Measurements from ENCODE around the gene MEIS2.

MEIS2 gene

DNA sequence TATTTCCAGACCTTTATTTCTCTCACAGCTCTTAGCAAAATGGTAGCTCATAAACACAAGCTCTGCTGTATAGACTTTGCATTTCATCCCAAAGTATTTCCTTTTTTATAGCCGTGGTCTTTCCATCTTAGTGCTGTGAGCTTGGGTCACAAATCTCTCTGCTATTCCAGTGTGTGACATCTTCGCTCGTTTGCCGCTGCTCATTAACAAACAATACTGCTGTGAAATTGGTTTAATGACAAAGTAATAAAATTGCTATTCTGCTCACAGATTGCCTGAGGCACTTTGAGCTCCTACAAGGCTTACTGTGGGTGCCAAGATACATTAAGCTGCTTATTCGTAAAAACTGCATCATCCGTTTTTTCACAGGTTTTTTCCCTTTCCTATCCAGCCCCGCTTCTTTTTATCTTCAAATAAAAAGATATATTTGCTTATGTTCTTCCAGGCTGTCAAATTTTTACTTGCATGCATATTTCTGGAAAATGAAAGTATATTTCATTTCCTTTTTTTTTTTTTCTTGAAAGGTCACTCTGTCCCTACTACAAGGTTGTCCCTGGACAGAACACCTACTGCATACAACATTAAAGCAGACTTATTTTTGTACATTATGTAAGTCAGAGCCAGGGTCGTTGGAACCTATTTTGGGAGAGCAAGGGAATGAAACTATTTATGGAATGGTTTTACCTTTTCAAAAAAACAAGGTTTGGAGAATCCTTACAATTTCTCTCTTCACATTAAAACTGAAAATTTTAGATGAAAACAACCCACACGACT lies 174.5 kb downstream of the MEIS2 start (continued):
- TF ChIP-seq, protein P1, sequence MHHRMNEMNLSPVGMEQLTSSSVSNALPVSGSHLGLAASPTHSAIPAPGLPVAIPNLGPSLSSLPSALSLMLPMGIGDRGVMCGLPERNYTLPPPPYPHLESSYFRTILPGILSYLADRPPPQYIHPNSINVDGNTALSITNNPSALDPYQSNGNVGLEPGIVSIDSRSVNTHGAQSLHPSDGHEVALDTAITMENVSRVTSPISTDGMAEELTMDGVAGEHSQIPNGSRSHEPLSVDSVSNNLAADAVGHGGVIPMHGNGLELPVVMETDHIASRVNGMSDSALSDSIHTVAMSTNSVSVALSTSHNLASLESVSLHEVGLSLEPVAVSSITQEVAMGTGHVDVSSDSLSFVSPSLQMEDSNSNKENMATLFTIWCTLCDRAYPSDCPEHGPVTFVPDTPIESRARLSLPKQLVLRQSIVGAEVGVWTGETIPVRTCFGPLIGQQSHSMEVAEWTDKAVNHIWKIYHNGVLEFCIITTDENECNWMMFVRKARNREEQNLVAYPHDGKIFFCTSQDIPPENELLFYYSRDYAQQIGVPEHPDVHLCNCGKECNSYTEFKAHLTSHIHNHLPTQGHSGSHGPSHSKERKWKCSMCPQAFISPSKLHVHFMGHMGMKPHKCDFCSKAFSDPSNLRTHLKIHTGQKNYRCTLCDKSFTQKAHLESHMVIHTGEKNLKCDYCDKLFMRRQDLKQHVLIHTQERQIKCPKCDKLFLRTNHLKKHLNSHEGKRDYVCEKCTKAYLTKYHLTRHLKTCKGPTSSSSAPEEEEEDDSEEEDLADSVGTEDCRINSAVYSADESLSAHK (tag by site-specific recombination; IDR thresholded peaks at IDR 0.05) = peak; percentile 95
- TF ChIP-seq ZNF398 (tag by site-specific recombination; IDR thresholded peaks at IDR 0.05) = no peak
- TF ChIP-seq, protein P2, sequence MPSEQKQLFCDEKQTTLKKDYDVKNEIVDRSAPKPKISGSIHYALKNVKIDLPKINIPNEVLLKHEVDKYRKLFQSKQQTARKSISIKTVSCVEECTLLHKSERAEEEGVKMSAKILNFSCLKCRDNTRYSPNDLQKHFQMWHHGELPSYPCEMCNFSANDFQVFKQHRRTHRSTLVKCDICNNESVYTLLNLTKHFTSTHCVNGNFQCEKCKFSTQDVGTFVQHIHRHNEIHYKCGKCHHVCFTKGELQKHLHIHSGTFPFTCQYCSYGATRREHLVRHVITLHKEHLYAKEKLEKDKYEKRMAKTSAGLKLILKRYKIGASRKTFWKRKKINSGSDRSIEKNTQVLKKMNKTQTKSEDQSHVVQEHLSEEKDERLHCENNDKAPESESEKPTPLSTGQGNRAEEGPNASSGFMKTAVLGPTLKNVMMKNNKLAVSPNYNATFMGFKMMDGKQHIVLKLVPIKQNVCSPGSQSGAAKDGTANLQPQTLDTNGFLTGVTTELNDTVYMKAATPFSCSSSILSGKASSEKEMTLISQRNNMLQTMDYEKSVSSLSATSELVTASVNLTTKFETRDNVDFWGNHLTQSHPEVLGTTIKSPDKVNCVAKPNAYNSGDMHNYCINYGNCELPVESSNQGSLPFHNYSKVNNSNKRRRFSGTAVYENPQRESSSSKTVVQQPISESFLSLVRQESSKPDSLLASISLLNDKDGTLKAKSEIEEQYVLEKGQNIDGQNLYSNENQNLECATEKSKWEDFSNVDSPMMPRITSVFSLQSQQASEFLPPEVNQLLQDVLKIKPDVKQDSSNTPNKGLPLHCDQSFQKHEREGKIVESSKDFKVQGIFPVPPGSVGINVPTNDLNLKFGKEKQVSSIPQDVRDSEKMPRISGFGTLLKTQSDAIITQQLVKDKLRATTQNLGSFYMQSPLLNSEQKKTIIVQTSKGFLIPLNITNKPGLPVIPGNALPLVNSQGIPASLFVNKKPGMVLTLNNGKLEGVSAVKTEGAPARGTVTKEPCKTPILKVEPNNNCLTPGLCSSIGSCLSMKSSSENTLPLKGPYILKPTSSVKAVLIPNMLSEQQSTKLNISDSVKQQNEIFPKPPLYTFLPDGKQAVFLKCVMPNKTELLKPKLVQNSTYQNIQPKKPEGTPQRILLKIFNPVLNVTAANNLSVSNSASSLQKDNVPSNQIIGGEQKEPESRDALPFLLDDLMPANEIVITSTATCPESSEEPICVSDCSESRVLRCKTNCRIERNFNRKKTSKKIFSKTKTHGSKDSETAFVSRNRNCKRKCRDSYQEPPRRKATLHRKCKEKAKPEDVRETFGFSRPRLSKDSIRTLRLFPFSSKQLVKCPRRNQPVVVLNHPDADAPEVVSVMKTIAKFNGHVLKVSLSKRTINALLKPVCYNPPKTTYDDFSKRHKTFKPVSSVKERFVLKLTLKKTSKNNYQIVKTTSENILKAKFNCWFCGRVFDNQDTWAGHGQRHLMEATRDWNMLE (tag by site-specific recombination; conservative IDR thresholded peaks at IDR 0.05; ENCODE audit: low read depth) = no peak
- no peak for TF ChIP-seq ZBTB7A (tag by site-specific recombination; IDR thresholded peaks at IDR 0.05; ENCODE audit: low read depth)
- peak; percentile 77 for TF ChIP-seq ZNF596 (tag by site-specific recombination; IDR thresholded peaks at IDR 0.05)
- TF ChIP-seq HIC1 (tag by site-specific recombination; IDR thresholded peaks at IDR 0.05) = no peak
- TF ChIP-seq ZNF140 (tag by site-specific recombination; IDR thresholded peaks at IDR 0.05) = peak; percentile 86; the same call in 1 of the 2 replicates
- no peak for TF ChIP-seq ZNF660 (tag by site-specific recombination; IDR thresholded peaks at IDR 0.05)
- TF ChIP-seq ZNF449 (tag by site-specific recombination; IDR thresholded peaks at IDR 0.05) = no peak
- TF ChIP-seq CTCF (tag by site-specific recombination; IDR thresholded peaks at IDR 0.05) = no peak
- TF ChIP-seq, protein P3, sequence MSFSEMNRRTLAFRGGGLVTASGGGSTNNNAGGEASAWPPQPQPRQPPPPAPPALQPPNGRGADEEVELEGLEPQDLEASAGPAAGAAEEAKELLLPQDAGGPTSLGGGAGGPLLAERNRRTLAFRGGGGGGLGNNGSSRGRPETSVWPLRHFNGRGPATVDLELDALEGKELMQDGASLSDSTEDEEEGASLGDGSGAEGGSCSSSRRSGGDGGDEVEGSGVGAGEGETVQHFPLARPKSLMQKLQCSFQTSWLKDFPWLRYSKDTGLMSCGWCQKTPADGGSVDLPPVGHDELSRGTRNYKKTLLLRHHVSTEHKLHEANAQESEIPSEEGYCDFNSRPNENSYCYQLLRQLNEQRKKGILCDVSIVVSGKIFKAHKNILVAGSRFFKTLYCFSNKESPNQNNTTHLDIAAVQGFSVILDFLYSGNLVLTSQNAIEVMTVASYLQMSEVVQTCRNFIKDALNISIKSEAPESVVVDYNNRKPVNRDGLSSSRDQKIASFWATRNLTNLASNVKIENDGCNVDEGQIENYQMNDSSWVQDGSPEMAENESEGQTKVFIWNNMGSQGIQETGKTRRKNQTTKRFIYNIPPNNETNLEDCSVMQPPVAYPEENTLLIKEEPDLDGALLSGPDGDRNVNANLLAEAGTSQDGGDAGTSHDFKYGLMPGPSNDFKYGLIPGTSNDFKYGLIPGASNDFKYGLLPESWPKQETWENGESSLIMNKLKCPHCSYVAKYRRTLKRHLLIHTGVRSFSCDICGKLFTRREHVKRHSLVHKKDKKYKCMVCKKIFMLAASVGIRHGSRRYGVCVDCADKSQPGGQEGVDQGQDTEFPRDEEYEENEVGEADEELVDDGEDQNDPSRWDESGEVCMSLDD (tag by site-specific recombination; IDR thresholded peaks at IDR 0.05) = no peak
- TF ChIP-seq ZNF175 (tag by site-specific recombination; IDR thresholded peaks at IDR 0.05) = no peak
- peak; percentile 78 for TF ChIP-seq ZNF629 (tag by site-specific recombination; IDR thresholded peaks at IDR 0.05)
- no peak for TF ChIP-seq ZNF311 (tag by site-specific recombination; IDR thresholded peaks at IDR 0.05; ENCODE audit: borderline replicate concordance)
- no peak for TF ChIP-seq ZFP37 (tag by site-specific recombination; IDR thresholded peaks at IDR 0.05)
- TF ChIP-seq ZNF791 (tag by site-specific recombination; IDR thresholded peaks at IDR 0.05) = no peak
- TF ChIP-seq, protein P4, sequence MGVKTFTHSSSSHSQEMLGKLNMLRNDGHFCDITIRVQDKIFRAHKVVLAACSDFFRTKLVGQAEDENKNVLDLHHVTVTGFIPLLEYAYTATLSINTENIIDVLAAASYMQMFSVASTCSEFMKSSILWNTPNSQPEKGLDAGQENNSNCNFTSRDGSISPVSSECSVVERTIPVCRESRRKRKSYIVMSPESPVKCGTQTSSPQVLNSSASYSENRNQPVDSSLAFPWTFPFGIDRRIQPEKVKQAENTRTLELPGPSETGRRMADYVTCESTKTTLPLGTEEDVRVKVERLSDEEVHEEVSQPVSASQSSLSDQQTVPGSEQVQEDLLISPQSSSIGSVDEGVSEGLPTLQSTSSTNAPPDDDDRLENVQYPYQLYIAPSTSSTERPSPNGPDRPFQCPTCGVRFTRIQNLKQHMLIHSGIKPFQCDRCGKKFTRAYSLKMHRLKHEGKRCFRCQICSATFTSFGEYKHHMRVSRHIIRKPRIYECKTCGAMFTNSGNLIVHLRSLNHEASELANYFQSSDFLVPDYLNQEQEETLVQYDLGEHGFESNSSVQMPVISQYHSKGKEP (tag by site-specific recombination; IDR thresholded peaks at IDR 0.05) = peak; percentile 91
- TF ChIP-seq ZSCAN16 (tag by site-specific recombination; IDR thresholded peaks at IDR 0.05) = 0 out of 2 replicates have a peak, but pooled peaks have one; percentile 29

Data from HEK293 (cell line).